Upper lobe of left lung (tissue), 6 donors: ENCODE data around the gene UNC45B. TPM values are rescaled to one million over a fixed set of nuclear protein-coding genes. Genes with fewer than 3 reads are reported as not detected.

ENCODE experiments used
- ATAC-seq, 2 donors: fragments of 200-7000 bp; cut with Tn5 transposase; one replicate each; pipeline ENCODE4 v1.9.1; 2022; ENCODE audit warnings: mild to moderate bottlenecking in 2 of 2, moderate library complexity in 2 of 2; ENCODE audit not compliant: low FRiP score in 2 of 2
- DNase-seq, 2 donors: peaks; one replicate each; pipeline ENCODE4 v3.0.0-alpha.2; 2019 to 2020
- H3K27ac ChIP-seq, 4 donors: fragments of 200-600 bp; sonication (generic); one replicate each; pipeline ENCODE4 v1.5.1; 2016 to 2019
- H3K27me3 ChIP-seq, 4 donors: fragments of 200-600 bp; sonication (generic); one replicate each; pipeline ENCODE4 v1.5.1; 2017 to 2019
- H3K36me3 ChIP-seq, 4 donors: fragments of 200-600 bp; sonication (generic); one replicate each; pipeline ENCODE4 v1.5.1; 2016 to 2019
- H3K4me1 ChIP-seq, 4 donors: fragments of 200-600 bp; sonication (generic); one replicate each; pipeline ENCODE4 v1.5.1; 2018 to 2019
- H3K4me3 ChIP-seq, 4 donors: fragments of 200-600 bp; sonication (generic); one replicate each; pipeline ENCODE4 v1.5.1; 2017 to 2019; ENCODE audit warnings: mild to moderate bottlenecking in 2 of 4, moderate library complexity in 1 of 4
- H3K9me3 ChIP-seq, 4 donors: fragments of 200-600 bp; sonication (generic); one replicate each; pipeline ENCODE4 v1.5.1; 2018 to 2019
- CTCF ChIP-seq, 6 experiments: fragments of 450-650 bp in 4 of 6; fragments of 200-600 bp in 2 of 6; sonication (generic) in 2 of 6; IDR thresholded peaks; one replicate each; pipeline ENCODE4 v1.5.1; 2016 to 2019; ENCODE audit warnings: antibody characterized with exemption in 6 of 6
- EP300 ChIP-seq, 4 donors: sonication (generic); formaldehyde crosslinking; IDR thresholded peaks; one replicate each; pipeline ENCODE4 v1.5.1; 2017; ENCODE audit warnings: antibody characterized with exemption in 4 of 4, control low read depth in 2 of 4
- POLR2A ChIP-seq, 4 donors: fragments of 450-650 bp; IDR thresholded peaks; one replicate each; pipeline ENCODE4 v1.5.1; 2016 to 2017; ENCODE audit warnings: antibody characterized with exemption in 4 of 4, mild to moderate bottlenecking in 2 of 4
- POLR2AphosphoS5 ChIP-seq, 2 donors: sonication (generic); formaldehyde crosslinking; IDR thresholded peaks; one replicate each; pipeline ENCODE4 v1.5.1; 2017; ENCODE audit warnings: antibody characterized with exemption in 2 of 2
- WGBS, 2 donors: methylation state at CpG; one replicate each; pipeline ENCODE4 v1.1.5; 2017 to 2018; 5-methylcytosine and 5-hydroxymethylcytosine counted together
- total RNA-seq, 6 donors: library from RNA; depleted of rRNA in 4 of 6; stranded (reverse); fragments of >200 nt in 4 of 6; gene quantifications; one replicate each; pipeline versions ENCODE4 v1.1.0 to v1.2.1, GENCODE V29; 2016 to 2021
- donor health status: DM: no; HTN: no; CAD: no; lungs with moderate emphysema.
- donor health status: DM: no; HTN: yes; CAD: no; lungs with severe emphysema.

UNC45B gene
- total RNA-seq, 6 donors from 2014 or later = 0.10 to 0.61 (median 0.20) TPM; not detected in 2

GRCh38 chr17:35217107-35217506 is 69.5 kb downstream of the UNC45B start:
- Histone ChIP-seq H3K27ac (no peak overlapping the region), H3K36me3 (no peaks in the 10 kb centered on the region), H3K4me1 (peaks cover 20 to 32% (median 23%) of the 10 kb centered on the region in 4 donors), H3K9me3 (peaks cover 0 to 3% (median under 1%) of the 10 kb centered on the region in 4 donors), H3K27me3 (no peaks in the 10 kb centered on the region), H3K4me3 (no peak overlapping the region)
- 80 to 88% methylated on average over 5 of the region's 5 CpGs for WGBS, 2 donors
- DNase-seq (no peak), ATAC-seq (no peak)
- TF ChIP-seq CTCF (IDR thresholded peaks at IDR 0.05) (no peak), POLR2A (IDR thresholded peaks at IDR 0.05) (no peak), POLR2AphosphoS5 (IDR thresholded peaks at IDR 0.05) (no peak), EP300 (IDR thresholded peaks at IDR 0.05) (no peak)

- Histone ChIP-seq H3K4me1 (peaks cover 18 to 28% (median 21%) of the 10 kb centered on the region in 4 donors), H3K36me3 (no peaks in the 10 kb centered on the region), H3K27me3 (no peaks in the 10 kb centered on the region), H3K27ac (peak overlapping the region in 3 of 4 donors; percentile 33 to 62 (median 60)), H3K4me3 (no peak overlapping the region), H3K9me3 (peaks cover 0 to 9% (median 6%) of the 10 kb centered on the region in 4 donors)
- peak in 1 of 2 donors; percentile 16 for ATAC-seq
- 47 to 49% methylated on average over 2 of the region's 2 CpGs for WGBS, 2 donors
- DNase-seq = no peak
- no peak for TF ChIP-seq CTCF (IDR thresholded peaks at IDR 0.05)
- TF ChIP-seq POLR2AphosphoS5 (IDR thresholded peaks at IDR 0.05) = no peak
- no peak for TF ChIP-seq EP300 (IDR thresholded peaks at IDR 0.05)
- no peak for TF ChIP-seq POLR2A (IDR thresholded peaks at IDR 0.05)
These were observed 71.3 kb downstream of the UNC45B start for GRCh38 chr17:35218915-35219314.

GRCh38 chr17:35222452-35222851 is 74.8 kb downstream of the UNC45B start:
- 97 to 98% methylated on average over 2 of the region's 2 CpGs for WGBS, 2 donors
- ATAC-seq = no peak

GRCh38 chr17:35224436-35224835 is 76.8 kb downstream of the UNC45B start:
- DNase-seq (no peak), ATAC-seq (no peak)
- Histone ChIP-seq H3K4me1 (peaks cover 0 to 8% (median 4%) of the 10 kb centered on the region in 4 donors), H3K27ac (no peak overlapping the region), H3K9me3 (peaks cover 0 to 9% (median 6%) of the 10 kb centered on the region in 4 donors), H3K27me3 (no peaks in the 10 kb centered on the region), H3K4me3 (no peak overlapping the region), H3K36me3 (no peaks in the 10 kb centered on the region)
- no peak for TF ChIP-seq CTCF (IDR thresholded peaks at IDR 0.05)
- TF ChIP-seq POLR2AphosphoS5 (IDR thresholded peaks at IDR 0.05) = no peak
- TF ChIP-seq EP300 (IDR thresholded peaks at IDR 0.05) = no peak
- TF ChIP-seq POLR2A (IDR thresholded peaks at IDR 0.05) = no peak
- WGBS, 2 donors = 39 to 62% methylated on average over 1 of the region's 1 CpG

More at GRCh38 chr17:35222452-35222851, 74.8 kb downstream of the UNC45B start:
- H3K36me3 ChIP-seq = no peaks in the 10 kb centered on the region
- peaks cover 0 to 9% (median 6%) of the 10 kb centered on the region in 4 donors for H3K9me3 ChIP-seq
- no peak for DNase-seq
- peaks cover 11 to 19% (median 14%) of the 10 kb centered on the region in 4 donors for H3K4me1 ChIP-seq
- no peak overlapping the region for H3K27ac ChIP-seq
- H3K27me3 ChIP-seq = no peaks in the 10 kb centered on the region
- no peak overlapping the region for H3K4me3 ChIP-seq
- TF ChIP-seq POLR2A (IDR thresholded peaks at IDR 0.05) (no peak), CTCF (IDR thresholded peaks at IDR 0.05) (no peak), POLR2AphosphoS5 (IDR thresholded peaks at IDR 0.05) (no peak), EP300 (IDR thresholded peaks at IDR 0.05) (no peak)

GRCh38 chr17:35227546-35227945 is 79.9 kb downstream of the UNC45B start:
- Histone ChIP-seq H3K9me3 (peaks cover 0 to 2% (median under 1%) of the 10 kb centered on the region in 4 donors), H3K27ac (no peak overlapping the region), H3K27me3 (no peaks in the 10 kb centered on the region), H3K36me3 (no peaks in the 10 kb centered on the region), H3K4me3 (no peak overlapping the region), H3K4me1 (no peaks in the 10 kb centered on the region)
- 71 to 94% methylated on average over 2 of the region's 2 CpGs for WGBS, 2 donors
- TF ChIP-seq POLR2A (IDR thresholded peaks at IDR 0.05) (no peak), EP300 (IDR thresholded peaks at IDR 0.05) (no peak), CTCF (IDR thresholded peaks at IDR 0.05) (no peak), POLR2AphosphoS5 (IDR thresholded peaks at IDR 0.05) (no peak)
- DNase-seq (no peak), ATAC-seq (no peak)
